GM04504 (cell line): Measurements from ENCODE around the gene ZIC5.
A peak's percentile ranks its signal among the peaks of the same experiment; 100 is the strongest.

ENCODE experiments used
- DNase-seq: peaks from one replicate; pipeline ENCODE4 v3.0.0-alpha.2; 2012; ENCODE audit warnings: low read depth

The ZIC5 gene

DNA sequence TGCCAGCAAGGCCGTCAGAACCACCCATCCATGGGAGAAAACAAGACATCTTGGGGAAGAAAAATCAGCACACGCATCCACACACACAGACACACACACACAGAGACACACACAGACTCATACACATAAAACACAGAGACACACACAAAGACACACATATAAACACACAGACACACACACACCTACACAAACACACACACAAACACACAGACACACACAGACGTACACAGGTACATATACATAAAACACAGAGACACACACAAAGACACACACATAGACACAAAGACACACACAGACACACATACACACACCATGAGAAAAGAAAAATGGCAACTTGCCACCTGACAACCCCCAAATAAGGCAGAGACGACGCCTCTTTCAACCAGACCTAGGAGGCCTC is 40.6 kb downstream of the ZIC5 start:
- DNase-seq, result no peak

- no peak for DNase-seq
Measured at GRCh38 chr13:99929866-99930265, 41.7 kb downstream of the ZIC5 start.

DNA sequence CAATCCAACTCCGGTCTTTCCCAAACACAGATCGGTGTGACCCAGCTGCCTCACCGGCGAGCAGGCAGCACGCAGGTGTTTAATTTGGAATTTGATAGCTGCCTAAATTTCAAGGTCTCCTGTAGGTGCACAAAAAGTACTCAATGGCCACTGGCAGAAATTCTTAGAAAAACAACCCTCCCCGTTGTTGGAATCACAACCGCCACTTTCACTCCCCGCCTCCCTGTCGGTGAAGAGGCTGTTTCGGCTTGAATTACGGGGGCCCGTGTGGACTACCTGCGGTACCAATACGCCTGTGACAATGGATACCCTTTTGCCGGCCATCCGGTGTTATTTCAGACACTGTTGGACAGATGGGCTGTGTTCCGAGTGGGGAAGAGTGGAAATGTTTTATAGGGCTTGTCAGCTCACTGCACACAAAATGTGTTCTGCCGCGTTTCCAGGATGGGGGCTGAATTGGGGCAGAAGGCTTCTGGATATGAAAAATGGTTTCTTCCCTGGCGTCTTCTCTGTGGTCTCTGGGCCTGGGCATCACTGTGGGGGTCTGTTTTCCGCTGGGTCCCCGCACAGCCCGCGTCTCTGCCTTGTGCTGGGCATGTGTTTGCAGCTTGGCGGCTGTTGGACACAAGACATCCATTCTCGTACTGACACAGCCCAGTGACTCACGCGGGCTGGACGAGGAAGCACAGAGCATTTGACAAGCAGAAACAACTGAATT is 45.4 kb downstream of the ZIC5 start:
- DNase-seq, result no peak

- DNase-seq, result no peak
Measured at GRCh38 chr13:99923877-99924582, 47.5 kb downstream of the ZIC5 start.

DNA sequence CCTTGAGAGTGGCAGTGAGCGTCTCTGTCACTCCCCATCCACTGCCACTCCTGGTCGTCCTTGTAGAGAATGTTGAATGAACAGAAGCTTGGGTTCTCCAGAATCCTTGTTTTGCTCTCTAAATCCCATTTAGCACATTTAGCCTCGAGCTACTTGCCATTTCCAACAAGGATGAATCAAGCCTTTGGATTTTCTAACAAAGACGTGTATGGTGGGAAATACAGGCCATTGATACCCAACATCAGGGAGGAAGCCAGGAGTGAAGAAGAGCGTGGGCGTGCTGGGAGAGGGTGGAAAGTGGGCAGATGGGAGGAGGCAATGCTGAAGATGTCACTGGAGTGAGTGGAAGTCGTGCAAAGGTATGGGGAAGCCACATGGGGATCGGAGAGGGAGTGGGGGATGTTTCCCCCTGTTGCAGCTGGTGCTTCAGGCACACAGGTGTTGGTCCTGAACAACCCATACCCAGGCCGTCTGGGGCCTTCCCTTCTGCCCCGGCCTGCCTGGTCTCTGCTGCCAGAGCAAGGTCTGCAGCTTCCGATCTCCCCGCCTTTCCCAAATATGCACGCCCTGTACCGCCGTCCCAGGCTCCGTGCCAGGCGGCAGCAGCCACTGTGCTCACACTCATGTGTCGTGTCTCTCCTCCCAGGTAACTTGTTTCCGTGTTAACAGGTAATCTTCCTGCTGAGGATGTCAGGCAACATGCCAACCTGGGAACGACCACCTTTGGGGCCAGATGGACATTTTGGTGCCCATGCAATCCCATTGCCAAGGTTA is 48.7 kb downstream of the ZIC5 start:
- no peak for DNase-seq

GRCh38 chr13:99919132-99919531 is 52.4 kb downstream of the ZIC5 start:
- DNase-seq, result no peak

- peak; percentile 45 for DNase-seq
Measured at GRCh38 chr13:99916366-99917103, 55.0 kb downstream of the ZIC5 start.

DNA sequence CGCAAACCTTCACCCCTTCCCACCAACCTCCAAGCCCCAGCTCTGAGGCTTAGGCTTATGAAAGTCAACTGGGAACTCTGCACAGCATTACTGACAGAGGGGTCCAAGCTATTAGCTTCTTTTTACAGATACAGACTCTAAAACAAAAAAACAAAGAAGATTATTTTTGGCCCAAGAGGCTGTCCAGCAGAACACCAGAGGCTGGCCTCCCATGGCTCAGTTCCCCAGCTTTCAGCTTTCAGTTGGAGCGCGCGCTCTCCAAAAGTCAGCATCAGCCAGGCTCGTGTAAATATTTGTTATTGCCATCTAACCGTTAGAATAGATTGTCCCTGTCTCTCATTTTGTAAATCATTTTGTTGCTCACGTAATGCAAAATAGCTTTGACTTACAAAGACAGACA is 58.4 kb downstream of the ZIC5 start:
- no peak for DNase-seq
